Fibroblast of upper back skin (primary cell): Measurements from ENCODE around the gene INPP4B.
A peak's percentile ranks its signal among the peaks of the same experiment; 100 is the strongest.
"Not testable (repeated sequence)": the region's sequence is repeated elsewhere in the genome, so short reads cannot be mapped to it uniquely, and the experiment has no call there.

Source experiments
- DNase-seq: peaks from one replicate; pipeline ENCODE4 v3.0.0-alpha.2; 2013

The INPP4B gene

DNA sequence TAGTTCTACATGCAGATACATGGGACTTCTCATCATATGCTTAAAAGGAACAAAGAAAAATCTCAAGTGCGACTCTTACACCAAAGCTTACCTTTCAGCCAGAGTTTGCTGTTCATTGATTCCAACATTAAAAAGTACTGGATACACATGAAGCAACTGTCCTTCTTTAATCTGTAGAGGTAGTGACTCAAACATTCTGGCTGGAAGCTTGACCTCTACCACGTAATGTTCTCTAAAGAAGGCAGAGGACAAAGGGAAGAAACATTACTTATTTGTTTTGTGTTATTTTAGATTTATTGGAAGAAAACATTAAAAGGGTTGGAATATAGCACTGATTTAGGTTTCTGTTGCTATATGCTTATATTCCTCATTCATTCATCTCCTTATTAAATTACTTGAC is 733.6 kb downstream of the INPP4B start:
- DNase-seq: no peak

DNA sequence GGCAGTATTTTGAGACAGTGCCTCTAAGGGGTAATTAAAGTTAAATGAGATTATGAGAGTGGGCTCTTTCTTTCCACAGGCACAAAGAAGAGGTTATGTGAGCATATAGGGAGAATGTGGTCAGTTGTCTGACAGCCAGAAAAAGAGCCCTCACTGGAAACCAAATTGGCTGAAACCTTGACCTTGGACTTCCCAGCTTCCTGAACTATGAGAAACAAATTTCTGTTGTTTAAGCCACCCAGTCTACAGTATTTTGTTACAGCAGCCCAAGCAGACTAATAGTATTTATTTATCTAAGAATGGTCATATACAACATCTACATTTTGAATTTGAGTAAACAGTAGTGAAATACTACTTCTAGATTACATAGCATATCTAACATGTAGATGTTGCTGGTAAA is 736.0 kb downstream of the INPP4B start:
- no peak for DNase-seq

DNA sequence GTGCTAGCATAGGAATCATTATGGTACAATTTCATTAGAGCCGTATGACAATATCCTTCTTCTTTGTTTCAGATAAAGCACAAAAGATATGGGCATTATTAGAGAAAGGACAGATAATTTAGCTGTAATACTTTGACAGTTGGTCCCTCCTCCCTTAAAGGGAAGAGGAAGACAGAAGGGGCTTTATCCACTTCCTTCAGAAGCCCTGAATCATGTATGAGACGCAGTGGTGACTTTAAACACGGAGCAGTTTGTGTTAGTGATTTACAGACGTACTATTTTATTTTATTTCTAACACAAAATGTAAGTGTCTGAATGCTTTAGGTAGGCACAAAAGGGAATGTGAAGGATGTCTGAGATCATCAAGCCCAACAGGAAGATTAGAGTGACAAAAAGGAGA is 742.1 kb downstream of the INPP4B start:
- DNase-seq: no peak

DNA sequence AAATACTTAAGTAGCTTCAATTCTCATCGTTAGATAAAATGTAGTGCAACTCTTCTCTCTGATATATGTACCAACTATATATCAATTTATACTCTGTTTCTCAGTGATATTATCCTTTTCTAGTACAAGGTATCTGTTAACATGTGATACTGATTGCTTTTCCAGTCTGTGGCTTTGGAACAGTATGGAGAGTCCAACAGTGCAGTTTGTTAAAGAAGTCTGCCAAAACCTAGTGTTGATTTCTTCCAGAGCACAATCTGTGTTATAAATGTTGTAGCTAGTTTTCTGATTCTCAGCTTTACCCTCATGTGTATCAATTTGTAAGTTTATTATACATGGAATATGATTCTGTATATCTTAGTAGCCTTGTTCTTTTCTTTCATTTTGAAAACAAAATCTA is 744.7 kb downstream of the INPP4B start:
- no peak for DNase-seq

DNA sequence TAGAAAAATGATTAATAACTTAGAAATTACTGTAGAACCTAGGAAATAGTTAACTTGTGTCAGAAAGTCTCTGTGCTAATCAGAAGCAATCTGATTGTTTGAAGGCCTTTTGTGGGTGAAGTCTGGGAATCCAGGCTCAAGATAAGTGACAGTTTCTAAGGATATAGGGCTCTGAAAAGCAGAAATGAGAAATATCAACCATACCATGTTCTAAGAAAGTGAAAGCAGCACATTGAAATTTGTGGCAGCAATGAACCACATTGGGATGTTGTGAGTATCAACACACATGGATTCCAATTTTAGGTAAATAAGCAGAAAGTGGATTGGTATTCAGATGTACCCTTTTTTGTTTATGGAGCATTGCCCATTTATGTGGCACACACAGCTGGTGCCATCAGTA is 745.2 kb downstream of the INPP4B start:
- DNase-seq: no peak

DNA sequence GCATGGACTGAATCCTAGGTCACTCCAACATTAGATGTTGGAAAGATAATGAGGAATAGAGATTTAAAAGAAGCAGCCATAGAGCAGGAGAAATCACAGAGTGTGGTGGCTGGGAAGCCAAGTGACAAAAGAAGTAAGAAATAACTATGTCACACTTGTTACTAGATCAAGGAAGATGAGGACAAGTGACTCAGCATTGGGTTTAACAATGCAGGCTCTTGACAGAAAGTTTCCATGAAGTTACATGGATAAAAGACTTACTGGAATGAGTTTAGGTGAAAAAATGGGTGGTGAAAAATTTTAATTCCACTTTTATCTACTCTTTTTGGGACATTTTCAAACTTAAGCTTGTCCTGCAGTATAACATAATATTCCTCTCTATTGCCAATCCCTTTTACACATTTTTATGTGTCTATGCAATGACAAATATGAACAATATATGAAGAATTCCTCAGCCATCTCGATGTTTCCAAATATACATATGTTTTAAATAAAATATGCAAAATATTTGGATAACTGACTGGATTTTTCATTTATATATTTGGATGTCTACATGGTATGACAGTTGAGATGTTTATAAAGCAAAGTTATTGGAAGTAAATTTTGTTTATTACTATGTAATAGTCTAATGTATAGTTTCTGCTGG is 747.1 kb downstream of the INPP4B start:
- peak; percentile 41 for DNase-seq

DNA sequence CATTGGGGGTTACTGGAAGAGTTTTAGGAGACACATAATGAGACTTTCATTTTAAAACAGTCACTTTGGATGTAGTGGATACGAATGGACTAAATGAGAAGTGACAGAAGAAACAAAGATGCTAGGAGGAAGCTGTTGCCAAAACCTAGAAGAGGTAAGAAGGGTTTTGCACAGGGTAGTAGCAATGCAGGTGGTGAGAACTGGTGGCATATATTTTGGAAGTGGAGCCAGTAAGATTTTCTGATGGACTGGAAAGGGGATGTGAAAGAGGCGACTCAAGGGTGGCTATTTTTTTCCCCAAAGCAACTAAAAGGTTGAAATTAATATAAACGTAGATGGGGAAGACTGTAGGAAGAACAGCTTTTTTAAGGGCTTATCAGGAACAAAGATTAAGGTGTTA is 747.7 kb downstream of the INPP4B start:
- no peak for DNase-seq

DNA sequence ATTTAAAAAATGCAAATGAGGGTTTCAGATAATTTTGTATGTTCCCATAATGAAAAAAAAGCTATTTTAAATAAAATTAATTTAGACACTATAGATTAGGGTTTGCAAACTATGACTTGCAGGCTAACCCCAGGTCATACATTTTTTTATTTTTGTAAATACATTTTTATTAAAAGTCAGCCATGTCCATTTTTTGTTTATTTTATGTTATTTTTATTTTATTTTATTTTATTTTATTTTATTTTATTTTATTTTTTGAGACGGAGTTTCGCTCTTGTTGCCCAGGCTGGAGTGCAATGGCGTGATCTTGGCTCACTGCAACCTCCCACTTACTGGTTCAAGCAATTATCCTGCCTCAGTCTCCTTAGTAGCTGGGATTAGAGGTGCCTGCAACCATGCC is 749.1 kb downstream of the INPP4B start:
- no peak for DNase-seq

DNA sequence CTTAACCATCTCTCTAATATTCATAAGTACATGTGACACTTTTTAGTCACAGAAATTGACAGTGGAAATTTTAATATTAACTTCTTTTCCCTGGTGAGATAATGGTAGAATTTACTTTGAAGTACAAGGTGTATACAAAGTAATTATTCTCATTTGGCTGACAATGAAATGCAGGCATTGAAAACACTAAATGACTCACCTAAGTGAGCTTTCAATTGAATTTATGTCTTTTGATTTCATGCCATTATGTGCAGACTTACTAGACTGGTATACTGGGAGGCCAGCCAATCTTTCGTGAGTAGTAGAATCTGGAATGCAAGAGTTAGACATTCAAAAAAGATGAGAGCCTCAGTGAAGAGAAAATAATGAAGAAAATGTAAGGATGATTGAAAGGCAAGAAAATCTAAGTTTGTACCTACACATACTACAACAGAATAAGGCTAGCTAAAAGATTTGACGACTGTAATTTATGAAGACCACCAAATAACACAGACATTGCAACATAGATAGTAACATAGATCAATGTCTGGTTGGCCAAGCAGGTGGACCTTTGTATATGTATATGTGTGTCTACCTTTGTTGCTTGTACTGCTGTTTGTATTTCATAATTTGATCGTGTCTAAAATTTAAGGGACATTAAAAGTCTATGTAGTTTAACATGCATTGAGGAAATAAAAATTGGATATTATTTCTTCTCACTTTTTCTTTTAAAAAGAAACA is 750.1 kb downstream of the INPP4B start:
- peak; percentile 99 for DNase-seq

DNA sequence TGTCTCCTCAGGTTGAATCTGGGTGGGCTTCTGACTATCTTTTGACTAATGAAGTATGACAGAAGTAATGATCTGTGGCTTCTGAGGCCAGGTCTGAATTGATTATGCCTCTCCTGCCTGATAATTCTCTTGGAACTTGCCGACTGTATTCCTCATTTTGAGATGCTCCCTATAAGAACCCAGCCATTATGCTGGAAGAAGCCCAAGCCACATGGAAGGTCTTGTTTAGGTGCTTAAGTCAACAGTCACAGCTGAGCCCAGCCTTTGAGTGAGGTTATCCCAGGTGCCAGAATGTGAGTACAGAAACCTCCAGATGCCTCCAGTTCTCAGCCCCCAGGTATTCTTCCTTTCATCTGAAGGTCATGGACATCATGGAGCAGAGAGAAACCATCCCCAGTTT is 753.2 kb downstream of the INPP4B start:
- peak; percentile 44 for DNase-seq

DNA sequence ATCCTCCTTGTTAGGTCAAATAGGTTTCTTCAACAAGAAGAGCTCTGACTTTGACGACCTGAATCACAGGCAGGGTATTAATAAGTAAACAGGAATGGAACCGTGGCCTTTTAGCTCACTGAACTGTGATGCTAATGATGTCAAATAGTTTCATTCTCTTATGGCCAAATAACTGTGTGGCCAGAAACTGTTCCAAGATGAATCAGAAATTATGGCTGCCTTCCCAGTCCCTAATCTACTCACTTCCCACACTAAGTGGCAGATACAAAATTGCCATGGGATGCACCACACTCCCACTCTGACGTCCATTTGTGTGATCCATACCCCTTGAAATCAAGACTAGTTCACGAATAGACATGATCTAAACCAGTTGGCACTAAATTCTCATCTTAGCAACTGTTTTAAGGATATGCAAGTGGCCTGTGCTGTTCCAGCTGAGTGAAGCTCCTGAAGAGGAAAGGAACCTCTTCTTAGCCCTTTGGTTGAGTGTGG is 754.4 kb downstream of the INPP4B start:
- peak; percentile 92 for DNase-seq

DNA sequence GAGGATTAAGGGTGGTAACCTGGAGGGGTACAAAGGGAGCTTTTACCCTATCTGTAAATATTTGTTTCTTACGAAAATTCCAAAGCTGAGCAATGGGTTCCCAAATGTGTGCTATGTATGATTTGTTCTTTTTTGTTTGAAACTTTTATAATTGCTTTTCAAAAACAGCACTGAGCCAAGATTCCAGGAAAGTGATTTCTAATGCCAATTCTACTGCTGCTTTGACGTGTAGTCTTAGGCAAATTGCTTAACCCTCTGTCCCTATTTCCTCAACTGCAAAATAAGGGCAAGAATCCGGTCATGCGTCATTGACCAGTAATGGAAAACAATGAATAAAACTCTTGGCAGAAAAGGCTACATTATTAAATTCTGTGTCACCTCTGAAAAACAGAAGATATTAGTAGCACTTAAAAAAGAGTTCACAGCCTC is 755.0 kb downstream of the INPP4B start:
- DNase-seq: peak; percentile 93

DNA sequence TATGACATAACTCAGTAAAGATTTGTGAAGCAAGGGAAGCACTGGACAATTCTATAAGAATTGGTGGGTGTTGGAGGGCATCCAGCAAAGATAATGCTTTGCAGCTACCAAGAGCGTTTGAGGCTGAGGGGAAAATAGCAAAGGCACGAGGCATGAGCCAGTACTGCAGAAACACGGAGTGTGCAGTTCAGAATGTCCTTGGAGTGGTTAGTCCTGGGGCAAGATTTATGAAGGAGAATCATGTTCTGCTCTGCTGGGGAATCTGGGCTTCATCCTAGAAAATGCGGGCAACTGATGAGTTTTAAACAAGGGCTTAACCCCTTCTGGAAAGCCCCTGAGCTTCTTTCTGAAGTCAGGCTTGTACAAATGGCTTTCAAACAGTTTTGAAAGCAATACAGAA is 757.2 kb downstream of the INPP4B start:
- DNase-seq: peak; percentile 71

DNA sequence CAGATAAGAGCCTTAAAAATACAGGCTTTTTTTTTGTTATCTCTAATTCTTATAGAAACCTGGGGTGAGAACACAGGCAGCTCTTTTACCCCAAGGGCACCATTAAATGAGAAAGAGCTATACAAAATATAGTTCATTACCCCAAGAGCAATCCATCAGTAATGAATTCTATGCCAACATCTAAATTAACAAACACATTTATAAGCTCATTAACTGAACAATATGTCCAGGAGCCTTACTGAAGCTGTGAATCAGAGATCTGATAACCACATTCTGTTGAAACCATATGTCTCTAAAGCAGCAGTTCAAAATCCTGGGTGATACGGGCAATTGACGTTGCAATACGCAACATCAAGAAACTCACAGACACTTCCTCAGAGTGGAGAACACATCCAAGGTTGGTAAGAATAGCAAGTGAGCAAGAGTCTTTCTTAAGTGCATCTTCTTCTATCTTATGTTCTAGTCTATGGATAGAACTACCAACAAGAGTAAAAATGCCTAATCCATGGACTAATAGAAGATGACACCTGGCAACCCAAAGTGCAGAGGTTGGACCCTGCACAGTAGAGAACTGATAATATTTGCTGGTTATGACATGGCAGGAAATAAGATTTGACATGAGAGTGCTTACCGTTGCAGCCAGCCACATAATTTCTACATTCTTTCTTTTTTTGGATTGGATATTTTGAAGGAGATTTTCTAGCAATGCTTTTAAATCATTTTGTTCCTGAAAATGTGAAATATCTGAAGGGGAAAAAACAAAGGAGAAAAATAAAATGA is 760.4 kb downstream of the INPP4B start:
- DNase-seq: no peak

DNA sequence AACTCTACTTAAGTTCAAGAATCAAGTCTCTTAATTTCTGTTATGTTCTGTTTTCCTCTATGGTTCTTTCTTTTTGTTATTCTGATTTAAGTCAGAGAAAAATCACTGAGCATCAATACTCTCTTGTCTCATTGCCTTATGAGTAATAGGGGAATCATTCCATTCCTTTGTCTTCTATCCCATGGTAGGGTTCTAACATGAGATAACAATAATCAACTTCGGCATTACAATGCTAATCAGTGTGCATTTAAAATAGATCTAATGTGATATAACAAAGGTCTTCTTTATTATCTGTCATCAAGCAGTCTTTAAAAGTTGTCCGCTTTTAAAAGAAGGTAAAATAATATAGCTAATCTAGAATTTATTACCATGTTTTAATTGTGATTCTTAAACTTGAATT is 762.8 kb downstream of the INPP4B start:
- DNase-seq: no peak

DNA sequence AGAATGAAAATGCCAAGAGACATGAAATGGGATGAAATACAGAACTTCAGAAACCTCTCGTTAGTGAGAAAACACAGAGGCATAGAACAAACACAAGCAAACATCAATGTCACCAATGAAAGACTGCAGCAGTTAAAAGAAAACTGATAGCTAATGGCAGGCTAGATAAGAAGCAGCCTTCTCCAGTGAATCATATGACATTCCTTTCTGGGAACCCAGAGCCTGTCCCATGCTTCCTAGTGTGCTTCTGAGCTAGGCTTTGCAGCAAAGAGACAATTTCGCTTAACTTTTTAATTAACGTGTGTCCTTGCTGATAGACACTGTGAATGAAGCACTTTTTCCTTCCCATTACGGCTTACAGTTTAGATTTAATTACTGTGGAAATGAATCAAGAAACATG is 765.1 kb downstream of the INPP4B start:
- no peak for DNase-seq

DNA sequence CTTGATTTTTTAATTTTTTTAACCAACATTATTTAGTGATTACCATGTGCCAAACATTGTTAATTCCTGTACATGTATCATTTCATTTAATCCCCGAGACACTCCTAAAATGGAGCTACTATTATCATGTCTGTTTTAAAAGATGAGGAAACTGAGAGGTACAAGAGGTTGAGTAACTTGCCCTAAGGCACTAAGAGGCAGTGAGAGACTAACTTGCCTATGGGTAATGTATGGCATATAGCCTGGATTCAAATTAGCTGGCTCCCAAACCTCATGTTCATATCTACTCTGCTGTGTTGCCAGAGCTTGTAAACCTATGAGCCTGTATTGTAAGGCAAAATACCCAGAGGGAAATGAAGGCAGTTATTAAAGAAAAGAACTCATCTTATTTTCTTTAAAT is 766.1 kb downstream of the INPP4B start:
- DNase-seq: no peak

DNA sequence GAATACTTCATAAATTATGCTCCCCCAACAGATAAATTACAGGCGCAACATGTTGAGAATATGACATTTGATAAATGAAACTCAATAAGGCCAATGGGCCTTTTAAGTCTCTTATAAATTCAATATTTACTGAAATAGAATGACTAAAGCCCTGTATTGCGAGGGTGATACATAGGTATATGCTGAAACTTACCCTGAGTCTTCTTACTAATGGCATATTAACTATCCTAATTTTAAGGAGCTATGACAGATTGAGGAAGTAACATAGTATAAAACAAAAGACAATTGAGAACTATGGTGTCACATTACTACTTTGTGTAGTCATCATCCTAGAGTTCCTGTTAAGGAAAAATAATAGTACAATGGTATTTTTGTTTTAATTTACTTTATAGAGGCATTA is 769.1 kb downstream of the INPP4B start:
- DNase-seq: no peak

DNA sequence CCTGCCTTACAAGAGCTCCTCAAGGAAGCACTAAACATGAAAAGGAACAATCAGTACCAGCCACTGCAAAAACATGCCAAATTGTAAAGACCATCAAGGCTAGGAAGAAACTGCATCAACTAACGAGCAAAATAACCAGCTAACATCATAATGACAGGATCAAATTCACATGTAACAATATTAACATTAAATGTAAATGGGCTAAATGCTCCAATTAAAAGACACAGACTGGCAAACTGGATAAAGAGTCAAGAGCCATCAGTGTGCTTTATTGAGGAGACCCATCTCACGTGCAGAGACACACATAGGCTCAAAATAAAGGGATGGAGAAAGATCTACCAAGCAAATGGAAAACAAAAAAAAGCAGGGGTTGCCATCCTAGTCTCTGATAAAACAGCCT is 777.8 kb downstream of the INPP4B start:
- DNase-seq: not testable (repeated sequence)

DNA sequence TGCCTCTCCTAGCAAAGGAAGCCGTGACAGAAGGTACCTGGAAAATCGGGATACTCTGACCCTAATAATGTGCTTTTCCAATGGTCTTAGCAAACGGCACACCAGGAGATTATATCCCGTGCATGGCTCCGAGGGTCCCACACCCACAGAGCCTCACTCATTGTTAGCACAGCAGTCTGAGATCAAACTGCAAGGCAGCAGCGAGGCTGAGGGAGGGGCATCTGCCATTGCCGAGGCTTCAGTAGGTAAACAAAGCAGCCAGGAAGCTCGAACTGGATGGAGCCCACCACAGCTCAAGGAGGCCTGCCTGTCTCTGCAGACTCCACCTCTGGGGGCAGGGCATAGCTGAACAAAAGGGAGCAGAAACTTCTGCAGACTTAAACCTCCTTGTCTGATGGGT is 779.5 kb downstream of the INPP4B start:
- not testable (repeated sequence) for DNase-seq

DNA sequence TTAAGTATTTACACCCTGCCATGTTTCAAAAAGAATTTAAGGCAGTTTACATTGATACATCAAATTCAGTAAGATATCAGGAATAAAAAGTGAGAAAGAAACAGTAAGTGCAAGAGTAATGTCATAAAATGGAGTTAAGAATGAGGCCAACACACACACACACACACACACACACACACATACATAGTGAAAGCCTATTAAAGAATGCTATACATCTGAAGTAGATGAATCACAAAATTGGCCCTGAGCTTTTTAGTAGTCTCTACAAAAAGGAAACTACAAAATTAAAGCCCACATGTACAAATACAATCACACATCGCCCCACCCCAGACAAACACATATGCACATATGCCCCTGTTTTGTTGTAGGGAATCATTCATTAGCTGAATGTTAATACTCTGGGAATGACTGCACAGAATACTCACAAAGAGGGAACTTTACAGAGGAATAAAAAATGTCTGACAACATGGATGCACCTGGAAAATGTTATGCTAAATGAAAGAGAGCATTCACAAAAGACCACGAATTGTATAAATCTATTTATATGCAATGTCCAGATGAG is 780.9 kb downstream of the INPP4B start:
- peak; percentile 69 for DNase-seq

DNA sequence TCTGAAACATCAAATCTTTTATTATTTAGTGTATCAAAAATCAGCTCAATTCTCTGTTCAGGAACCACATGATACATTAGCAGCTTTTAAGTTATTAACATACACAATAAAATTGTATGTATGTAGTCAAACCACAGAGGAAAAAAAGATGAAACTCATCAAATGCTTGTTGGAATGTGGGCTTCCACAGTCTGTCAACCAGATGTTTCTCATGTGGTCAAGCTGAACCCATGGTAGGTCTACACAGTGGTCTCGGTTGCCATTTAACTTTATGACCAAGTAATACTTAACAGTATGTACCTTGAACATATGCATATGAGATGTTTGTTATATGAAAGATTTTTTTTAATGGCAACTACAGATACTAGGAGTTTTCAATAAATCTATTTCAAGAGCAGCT is 781.9 kb downstream of the INPP4B start:
- DNase-seq: peak; percentile 62

DNA sequence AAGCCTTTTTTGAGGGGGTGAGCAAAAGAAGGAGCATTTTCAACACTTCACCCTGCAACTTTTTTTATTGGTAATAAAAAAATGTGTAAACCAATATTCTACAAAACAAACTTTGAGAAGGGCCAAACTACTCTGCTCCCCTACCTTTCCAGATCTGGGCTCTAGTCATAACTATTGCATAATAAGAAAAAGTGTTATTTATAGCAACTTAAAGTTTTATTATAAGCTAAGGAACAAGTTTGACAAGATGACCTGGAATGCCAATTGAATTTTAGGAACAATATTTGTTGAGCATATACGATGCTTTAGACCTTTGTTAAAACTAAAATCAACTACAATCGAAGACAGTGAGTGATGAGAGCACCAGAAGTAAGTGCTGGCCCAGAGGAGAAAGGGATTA is 800.1 kb downstream of the INPP4B start:
- DNase-seq: no peak

DNA sequence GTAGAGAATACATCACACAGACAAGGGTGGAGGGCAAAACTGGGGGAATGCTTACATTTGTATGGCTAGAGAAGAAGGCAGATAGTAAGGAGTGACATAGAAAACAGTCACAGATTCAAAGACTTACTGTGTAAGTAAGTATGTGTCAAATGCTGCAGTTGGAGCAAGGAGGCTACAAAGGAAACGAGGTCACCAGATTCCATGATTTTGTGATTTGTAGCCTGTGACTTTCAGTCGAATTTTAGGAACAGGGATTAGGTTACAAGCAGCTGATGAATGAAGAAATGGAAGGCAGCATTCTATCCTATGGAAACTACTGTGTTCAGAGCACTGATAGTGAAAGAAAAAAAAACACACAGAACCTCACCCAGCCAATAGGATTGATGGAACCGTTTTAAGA is 801.8 kb downstream of the INPP4B start:
- peak; percentile 26 for DNase-seq
